Measurements from ENCODE around the gene TBC1D5.

TBC1D5 gene

DNA sequence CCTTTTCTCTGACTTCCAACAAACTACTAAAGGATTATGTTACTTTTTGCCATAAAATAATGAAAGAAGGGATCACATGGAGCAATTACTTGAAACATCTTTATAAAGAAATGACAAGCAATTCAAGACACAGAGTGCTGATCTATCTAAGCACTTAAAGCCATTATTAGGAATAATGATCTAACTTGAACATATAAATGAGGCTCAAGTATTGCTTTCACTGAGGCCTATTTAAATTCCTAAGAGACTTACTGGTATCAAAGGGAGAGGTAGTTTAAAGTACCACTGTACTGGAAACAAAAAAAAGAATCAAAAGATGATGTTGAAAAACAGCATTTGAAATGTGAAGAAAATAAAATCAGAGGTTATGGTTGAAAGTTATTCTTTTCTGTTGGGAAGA lies 482.2 kb downstream of the TBC1D5 start:
- no peak for DNase-seq

DNA sequence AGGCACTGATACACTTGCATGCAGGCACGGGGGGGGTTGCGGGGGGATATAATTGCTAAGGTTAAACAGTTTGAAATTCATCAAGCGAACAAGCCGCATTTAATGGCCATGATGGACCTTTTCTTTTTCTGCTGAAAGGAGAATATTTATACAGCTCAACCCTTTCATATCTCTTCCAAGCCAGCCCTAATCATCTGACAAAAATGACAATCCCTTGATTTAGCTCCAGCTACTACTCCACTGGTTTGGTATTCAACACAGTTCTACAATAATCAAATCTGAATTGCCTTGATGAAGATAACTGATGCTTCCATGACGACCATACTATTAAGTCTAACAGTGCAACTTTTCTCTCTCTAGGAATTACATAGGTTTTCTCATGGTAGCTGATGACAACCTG lies 482.7 kb downstream of the TBC1D5 start:
- no peak for DNase-seq

DNA sequence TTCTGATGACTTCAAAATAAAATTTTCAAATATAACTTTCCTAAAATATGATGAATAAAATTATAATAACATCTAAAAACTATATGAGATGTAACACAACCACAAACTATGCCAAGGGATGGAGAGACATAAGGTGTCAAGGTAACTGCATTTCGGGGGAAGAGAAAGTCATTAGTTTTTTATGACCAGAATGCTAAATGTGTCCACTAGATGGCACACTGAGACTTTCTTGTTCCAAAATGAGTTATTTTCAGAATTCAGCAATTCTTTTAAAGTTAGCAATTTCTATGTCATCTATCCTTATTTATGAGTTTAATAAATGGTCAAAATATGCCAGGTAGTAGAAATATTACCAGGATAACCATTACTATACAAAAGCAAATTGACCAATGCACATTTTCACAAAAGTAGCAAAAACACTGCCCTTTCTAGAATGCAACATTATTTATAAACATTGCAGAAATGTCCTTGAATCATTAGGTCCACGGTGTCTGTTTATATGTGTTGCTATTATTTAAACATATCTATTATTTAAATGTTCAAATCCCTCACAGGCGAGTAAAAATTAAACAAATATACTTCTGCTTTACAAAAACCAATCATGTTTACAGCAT lies 483.5 kb downstream of the TBC1D5 start:
- no peak for DNase-seq

DNA sequence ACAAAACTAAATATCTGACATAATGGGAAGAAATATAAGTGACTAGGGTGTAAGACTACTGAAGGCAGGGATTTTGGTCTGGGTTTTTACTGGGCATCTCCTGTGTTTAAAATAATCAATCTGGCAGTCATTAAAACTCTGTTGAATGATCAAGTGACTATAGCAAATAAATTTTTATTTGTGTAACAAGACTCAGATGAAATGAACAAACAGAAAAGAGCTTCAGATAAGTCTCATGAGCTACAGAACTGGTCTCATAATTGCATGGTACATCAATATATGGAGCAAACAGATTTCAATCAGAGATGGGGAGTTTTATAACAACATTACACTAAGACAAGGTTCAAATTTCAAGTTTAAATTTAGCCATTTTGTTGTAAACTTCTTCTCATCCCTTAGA lies 485.2 kb downstream of the TBC1D5 start:
- no peak for DNase-seq

DNA sequence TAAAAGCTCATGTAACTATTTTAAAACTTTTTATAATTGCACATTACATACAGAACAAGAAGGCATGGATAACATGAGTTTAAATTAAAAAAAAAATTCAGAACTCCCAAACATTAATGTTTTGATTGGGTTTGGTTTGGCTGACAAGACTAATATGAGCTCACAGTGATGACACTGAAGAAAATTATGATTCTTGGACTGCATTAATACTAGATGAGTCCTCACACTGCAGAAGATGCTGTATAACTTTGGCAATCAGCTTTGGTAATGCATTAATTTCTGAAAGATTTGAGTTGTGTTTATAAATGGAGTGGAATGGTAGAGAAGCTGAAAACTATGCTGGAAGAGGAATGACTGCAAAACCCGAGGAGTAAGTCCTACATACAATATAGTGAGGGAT lies 498.8 kb downstream of the TBC1D5 start:
- no peak for DNase-seq

DNA sequence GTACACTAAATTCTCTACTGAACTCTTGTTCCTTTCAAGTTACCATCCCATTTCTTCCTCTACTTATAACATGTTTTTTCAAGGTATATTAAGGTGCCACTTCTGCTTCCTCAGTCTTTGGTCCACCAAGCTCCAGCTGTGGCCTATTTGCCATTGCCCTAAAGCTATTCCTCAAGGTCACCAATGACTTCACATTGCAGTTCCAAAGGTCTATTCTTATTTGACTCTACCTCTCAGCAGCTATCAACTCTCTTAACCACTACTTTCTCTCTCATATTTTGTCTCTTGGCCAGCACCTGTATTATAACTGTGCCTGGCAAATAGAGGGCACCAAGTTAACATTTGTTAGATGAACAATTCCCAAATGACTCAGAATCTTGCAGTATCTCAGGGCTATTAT lies 503.0 kb downstream of the TBC1D5 start:
- no peak for DNase-seq

DNA sequence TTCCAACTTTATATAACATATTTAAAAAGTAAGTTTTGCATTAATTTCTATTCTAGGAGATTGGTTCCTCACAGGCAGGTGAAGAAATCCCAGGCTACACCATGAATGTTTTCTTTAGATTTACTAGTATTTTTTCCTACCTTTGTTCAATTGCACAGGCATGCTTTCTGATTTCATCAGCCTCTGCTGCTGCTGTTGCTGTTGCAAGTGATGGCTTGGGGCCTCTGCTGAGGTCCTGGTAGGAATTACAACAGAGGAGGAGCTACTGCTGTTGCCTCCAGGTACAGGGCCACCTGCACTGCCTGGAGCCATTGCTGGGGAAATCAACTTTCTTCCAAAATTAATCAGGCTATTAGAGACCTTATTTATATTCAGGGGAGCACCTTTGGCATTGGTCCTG lies 504.4 kb downstream of the TBC1D5 start:
- no peak for DNase-seq

DNA sequence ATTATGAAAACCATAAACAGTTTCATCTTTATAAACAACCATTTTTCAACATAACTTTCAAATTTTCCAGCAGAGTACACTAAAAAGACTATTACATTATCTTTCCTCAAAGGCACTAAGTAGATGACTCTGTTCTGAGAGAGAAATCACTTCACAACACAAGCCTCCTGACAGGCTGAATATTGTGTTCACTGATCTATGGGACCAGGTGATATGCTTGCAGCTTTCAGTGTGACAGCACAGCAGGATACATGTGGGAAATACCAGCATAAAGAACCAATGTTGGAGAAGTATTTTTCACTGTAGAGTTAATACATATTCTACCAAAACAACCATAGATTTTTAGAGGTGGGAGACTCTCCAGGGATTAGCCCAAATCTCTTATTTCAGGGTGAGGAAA lies 507.1 kb downstream of the TBC1D5 start:
- DNase-seq = no peak

DNA sequence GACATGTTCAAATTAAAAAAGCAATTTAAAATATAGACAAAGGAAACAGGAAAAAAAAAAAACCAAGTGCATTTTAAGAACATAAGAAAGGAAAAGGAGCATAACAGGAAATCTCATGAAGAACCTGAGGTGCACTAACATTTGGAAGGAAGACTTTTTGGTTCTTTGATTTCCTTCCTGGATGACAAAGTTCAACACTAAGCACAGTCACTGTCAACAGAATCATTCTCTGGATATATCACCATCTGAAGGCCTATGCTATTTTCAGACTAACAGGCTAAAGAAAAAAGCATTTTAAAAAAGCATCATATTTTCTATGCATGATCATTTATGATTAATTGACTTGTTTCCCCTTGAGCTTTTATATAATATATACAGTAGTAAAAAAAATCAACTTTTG lies 508.0 kb downstream of the TBC1D5 start:
- no peak for DNase-seq

DNA sequence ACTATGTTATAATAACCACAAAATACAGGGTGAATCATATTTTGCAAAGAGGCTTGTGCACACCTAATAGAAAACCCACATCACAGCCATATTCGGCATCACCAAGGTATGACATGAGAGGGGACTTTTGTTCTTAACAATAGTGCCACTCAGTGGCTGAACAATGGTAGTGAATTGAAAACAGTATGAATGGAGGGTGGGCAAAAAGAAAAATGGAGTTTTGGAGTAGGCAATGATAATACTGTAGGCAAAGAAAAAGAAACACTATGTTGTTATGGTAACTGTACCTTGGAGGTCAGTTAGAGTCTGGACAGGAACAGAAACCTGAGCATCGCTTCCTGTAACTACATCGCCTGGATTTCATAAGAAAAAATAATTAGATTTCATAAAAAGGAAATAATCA lies 509.0 kb downstream of the TBC1D5 start:
- DNase-seq = peak; percentile 19

DNA sequence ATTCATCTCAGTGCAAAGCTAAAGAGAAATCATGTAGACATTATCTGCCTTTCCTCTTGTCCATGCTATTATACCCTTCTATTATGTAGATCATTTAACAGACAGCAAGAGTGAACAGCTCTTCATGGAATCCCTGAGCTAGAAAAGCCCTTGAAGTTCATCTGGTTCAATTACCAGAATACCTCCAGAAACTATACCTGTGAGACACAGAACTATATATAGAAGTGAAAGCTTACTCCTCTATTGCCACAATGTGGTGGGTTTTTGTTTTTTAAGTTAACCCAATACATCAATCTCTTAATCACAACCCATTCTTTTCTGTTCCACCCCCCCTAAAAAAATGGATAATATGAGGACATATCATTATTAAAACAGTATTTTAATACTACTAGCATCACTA lies 510.0 kb downstream of the TBC1D5 start:
- DNase-seq = no peak

DNA sequence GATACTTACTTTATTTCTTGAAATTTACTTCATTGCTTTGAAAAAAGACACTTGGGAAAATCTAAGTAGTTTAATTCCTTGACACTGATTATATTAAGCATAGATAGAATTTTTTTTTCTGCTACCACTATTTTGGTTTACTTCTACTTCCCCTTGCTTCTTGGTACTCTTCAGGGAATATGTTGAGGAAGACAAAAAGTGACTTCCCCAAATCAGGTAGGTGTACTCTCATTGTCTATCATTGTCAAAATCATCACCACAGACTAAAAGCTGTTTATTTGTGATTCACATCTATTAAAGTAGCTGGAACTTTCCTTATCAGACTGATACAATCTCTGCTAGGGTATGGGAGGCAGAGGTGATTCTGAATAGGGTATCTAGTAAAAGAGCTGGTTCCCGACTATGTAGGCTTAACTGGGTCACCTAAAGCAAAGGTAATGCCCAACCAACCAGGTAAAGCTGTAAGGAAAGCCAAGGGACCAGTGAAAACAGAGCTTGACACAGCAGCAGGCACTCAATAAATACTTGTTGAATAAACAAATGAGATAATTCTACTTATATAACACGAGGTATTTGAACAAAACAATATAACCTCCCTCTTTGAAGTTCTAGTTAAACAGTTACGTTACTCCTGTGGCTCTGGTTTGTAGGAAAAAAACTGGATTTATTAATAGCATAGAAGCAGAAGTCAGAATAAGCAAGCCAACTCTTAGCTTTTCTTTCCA lies 510.7 kb downstream of the TBC1D5 start:
- no peak for DNase-seq

DNA sequence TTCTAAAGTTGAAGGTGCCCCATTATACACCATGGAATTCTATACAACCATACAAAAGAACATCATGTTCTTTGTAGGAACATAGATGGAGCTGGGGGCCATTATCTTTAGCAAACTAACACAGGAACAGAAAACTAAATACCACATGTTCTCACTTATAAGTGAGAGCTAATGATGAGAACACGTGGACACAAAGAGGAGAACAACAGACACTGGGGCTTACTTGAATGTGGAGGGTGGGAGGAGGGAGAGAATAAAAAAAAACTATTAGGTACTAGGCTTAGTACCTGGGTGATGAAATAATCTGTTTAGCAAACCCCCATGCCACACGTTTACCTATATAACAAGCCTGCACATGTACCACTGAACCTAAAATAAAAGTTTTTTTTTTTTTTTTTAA lies 515.0 kb downstream of the TBC1D5 start:
- no peak for DNase-seq

DNA sequence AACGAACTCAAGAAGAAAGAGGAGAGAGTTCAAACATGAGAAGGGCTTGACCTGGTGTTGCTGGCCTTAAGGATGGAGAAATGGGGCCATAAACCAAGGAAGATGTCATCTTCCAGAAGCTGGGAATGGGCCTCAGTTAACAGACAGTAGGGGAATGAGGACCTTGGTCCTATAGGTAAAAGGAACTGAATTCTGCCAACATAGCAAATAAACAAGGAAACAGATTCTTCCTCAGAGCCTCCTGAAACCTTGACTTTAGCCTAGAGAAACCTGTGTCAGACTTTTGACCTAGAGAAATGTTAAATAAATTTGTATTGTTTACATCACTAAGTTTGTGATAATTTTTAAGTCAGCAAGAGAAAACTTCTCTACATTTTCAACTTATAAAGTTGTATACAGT lies 520.9 kb downstream of the TBC1D5 start:
- DNase-seq = no peak

DNA sequence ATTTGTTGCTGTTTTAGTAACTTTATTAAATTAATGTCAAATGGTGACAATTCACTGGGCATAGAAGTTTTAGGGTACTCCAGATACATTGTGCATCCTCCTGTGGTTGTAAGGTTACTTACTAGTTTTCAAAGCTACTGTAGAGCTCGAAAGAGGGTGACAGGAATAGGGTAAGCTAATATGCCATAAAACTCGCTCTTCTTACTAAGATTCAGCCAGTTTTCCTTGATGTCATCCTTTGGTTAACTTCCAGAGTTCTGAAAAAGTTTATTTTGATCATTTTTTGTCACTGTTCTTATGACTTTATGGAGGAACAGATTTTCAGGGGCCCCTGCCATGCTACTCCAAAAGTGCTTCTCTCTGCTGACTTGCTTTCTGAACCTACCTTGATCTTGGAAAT lies 522.8 kb downstream of the TBC1D5 start:
- no peak for DNase-seq

DNA sequence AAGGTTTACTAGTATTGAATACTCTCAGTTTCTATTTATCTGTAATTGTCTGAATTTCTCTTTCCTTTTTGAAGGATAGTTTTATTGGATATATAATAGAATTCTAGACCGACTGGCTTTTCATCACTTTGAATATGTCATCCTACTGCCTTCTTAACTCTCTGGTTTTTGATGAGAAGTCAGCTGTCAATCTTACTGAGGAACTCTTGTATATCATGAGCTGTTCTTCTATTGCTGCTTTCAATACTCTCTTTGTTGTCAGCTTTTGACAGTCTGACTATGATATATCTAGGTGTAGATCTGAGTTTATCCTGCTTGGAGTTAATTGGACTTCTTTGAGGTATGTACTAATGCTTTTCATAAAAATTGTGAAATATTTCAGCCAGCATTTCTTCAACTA lies 523.8 kb downstream of the TBC1D5 start:
- no peak for DNase-seq

DNA sequence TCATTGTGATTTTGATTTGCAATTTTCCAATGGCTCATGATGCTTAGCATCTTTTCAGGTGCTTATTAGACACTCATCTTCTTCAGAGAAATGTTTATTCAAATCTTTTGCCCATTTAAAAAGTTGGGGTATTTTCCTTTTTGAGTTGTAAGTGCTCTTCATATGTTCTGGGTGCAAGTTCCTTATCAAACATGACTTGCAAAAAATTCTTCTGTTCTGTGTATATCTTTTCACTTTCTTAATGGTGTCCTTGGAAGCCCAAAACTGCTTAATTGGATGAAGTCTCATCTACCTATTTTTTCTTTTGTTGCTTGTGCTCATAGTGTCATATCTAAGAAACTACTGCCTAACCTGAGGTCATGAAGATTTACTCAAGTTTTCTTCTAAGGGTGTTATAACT lies 524.8 kb downstream of the TBC1D5 start:
- no peak for DNase-seq

DNA sequence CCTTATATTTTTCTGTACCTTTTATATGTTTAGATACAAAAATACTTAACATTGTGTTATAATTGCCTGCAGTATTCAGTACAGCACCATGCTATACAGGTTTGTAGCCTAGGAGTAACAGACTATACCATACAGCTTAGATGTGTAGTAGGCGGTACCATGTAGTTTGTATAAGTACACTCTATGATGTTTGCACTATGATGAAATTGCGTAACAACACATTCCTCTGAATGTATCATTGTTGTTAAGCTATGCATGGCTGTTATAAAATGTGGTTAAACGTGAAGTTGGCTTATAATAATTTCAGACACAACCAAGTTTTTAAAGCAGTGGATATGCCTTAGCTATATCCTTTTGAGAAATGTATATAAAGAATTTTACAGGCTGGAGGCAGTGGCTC lies 529.3 kb downstream of the TBC1D5 start:
- no peak for DNase-seq

DNA sequence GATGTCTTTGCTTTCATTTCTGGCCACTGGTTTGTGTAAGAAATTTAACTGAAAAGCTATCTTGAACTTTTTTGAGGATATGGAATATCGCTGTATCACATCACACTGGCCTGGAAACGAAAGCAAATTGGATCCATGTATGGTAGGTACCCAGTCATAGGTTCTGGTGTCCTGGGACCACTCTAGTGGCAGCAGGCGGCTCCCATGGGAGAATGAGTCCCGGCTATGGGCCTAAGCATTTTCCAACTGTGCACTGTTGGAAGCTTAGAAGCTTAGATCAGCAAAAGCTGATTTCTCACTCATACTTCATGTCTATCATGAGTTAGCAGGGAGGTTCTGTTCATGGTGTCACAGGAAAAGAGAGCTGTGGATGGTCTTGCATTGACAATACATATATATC lies 534.5 kb downstream of the TBC1D5 start:
- no peak for DNase-seq

DNA sequence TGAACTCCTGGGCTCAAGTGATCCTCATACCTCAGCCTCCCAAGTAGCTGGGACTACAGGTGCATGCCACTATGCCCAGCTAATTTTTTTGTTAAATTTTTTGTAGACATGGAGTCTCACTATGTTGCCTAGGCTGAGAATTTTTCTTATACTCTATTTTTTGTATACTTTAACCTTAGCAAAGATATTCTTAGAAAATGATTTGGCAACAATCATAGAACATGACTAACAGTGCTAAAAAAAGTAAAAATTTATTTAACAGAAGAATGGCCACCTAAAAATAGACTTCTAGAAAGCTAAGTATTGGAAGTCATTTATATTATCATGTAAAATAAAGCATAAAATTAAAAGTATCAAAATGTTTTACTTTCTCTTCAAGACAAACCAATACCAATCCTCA lies 535.4 kb downstream of the TBC1D5 start:
- DNase-seq = no peak

DNA sequence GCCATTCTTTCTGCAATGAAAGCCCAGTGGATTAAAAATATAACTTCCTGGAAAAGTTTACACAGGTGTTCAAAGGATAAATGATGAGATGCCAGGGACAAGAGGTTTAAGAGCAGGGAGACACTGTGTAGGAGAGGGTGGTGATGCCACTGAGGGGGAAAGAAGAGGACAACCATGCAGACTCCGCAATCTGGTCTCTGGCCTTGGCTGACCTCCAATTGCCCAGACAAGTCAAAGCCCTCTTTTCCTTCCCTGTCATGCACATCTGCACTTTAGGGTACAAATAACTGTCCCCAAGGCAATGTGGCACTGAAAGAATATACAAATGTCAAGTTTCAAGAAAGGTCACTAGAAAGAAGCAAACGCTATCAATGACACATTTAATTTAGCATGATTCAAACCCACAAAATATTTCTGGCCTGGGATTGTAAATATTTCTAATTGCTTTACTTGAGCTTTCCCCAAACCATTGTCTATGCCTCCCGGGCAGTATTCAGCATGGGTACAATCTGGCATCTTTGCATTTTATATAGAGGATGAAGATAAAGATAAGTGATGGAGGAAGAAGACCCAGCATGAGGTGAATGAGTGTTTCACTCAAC lies 538.3 kb downstream of the TBC1D5 start:
- DNase-seq = no peak

DNA sequence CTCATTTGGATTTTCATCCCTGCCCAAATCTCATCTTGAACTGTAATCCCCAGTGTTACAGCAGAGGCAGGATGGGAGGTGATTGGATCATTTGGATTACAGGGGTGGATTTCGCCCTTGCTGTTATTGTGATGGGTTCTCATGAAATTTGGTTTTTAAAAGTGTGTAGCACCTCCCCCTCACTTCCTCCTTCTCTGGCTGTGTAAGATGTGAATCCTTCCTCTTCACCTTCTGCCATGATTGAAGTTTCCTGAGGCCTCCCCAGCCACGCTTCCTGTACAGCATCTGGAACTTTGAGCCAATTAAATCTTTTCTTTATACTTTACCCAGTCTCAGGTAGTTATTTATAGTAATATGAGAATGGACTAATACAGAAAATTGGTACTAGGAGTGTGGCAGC lies 540.9 kb downstream of the TBC1D5 start:
- DNase-seq = no peak

DNA sequence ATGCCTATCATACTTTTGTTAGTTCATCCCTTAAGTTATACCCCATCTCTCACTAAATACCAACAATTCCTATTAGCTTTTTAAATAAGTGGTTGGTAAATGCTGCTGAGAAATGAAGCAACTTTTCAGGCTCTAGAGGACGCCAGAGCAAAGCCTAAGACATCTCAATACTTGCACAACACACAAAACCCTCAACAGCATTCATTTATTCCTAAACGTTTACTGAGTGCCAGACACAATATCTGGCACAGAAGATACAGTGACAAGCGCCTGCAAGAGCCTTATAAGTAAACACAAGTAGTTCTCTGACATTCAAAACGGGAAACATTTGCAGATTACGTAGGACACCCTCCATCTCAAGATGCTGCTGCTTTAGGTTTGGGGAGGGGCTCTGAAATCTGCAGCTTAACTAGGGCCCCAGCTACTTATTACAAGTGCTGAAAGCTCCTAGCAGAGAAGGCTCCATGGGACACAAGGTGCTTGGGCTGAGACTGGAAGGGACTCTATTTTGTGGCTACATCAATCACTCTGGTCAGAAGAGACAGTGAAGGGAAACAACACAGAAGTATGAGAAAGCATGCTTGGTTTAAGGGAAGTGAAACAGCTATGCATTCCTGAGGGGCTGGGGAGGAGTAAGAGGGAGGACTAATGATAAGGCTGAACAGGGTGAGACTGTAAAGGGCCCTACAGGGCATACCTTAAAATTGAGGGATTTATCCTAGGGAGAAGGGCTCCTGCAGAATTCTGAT lies 546.4 kb downstream of the TBC1D5 start:
- no peak for DNase-seq

DNA sequence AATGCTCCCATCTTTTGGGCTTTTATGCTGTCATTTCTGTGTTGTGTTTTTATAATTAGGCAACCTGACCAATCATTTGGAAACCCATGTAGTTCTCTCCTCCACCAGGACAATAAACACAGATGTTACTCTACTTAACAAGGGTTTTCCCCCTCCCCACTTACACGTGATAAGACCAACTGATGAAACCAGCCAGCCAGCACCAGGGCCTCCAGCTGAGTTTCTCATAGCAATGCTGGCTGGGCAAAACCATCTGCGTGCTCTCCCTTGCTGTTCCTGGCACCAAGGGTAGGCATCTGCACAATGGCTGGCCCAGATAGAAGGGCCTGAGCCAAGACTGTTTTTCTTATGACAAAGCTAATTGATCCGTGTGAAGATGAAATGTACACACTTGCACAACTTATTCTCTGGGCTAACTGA lies 547.2 kb downstream of the TBC1D5 start:
- no peak for DNase-seq
